GM19240 (cell line): ENCODE results near the gene MBTPS1.

Experiments
- DNase-seq: peaks from one replicate; pipeline ENCODE4 v3.0.0; 2011; ENCODE audit warnings: low spot score; ENCODE audit not compliant: insufficient read length

MBTPS1 gene

DNA sequence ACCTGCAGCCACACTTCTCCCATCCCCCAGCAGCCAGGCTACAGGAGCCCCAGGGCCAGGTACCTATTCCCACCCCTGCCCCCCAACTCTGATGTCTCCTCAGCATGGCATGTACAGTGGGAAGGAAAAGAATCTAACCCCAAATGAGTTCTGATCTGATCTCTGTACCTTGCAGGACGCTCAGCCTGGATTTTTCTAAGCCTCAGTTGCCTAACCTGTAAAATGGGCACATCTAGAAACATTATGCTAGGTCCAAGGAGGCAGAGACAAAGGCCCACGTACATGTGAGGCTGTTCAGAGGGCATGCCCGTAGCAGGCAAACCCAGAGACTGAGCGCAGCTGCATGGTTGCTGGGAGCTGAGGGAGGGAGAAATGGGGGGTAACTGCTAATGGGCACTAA, 109.2 kb downstream of the MBTPS1 start:
- DNase-seq, result no peak

DNA sequence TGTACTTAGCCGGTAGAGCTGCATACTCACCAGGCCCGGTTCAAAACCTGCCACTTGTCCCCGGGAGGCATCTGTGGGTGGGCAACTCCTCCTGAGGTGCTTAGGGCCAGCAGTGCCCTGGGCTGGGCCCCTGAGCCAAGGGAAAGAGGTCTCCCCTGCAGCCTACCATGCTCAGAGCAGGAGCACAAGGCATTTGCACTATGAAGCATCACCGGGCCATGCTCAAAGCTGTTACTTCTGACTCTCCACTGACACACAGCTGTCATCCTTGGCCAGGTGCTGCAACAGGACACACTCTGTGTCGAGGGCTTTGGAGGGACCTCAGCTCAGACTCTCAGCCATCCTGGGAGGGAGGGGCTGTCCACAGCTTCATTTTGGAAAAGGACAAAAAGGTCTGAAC, 111.4 kb downstream of the MBTPS1 start:
- DNase-seq, result no peak

DNA sequence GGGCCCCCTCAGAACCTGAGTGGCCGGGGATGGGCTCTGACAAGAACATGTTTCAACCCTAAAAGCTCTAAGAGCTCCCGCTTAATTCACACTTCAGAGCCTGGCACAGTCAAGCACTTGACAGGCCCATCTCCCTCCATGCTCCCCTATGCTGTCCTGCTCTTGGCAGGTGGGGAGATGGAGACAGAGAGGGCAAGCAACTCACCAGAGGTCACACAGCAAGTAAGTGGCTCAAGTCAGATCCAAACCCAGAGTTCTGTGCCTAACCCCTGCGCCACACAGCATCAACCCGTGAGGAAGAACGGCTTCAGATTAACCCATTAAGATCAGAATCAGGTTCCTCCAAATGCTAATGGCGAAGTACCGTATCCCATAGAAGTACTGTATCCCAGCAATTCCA, 112.3 kb downstream of the MBTPS1 start:
- DNase-seq, result no peak
